IPS-20b (cell line): ENCODE results near the gene PRELID1.
A peak's percentile ranks its signal among the peaks of the same experiment; 100 is the strongest.
"Not testable (repeated sequence)": the region's sequence is repeated elsewhere in the genome, so short reads cannot be mapped to it uniquely, and the experiment has no call there.

ENCODE experiments used
- H3K27ac ChIP-seq: one replicate; pipeline ENCODE4 v1.5.1; 2013; ENCODE audit warnings: low read length
- H3K27me3 ChIP-seq: 2 replicates; pipeline ENCODE4 v1.6.1; 2013; ENCODE audit warnings: mild to moderate bottlenecking, low read length, inconsistent platforms; ENCODE audit not compliant: insufficient read depth
- H3K36me3 ChIP-seq: 2 replicates; pipeline ENCODE4 v1.6.1; 2013; ENCODE audit warnings: low read depth, mild to moderate bottlenecking, inconsistent platforms, low read length, moderate library complexity; ENCODE audit not compliant: insufficient read depth
- H3K4me1 ChIP-seq: 2 replicates; pipeline ENCODE4 v1.6.1; 2013; ENCODE audit warnings: mild to moderate bottlenecking, control low read depth, inconsistent platforms, low read length, moderate library complexity; ENCODE audit not compliant: insufficient read depth
- H3K4me3 ChIP-seq: 2 replicates; pipeline ENCODE4 v1.5.1; 2013; ENCODE audit warnings: mild to moderate bottlenecking, low read length, inconsistent platforms
- H3K9ac ChIP-seq: 2 replicates; pipeline ENCODE4 v1.6.1; 2013; ENCODE audit warnings: low read depth, mild to moderate bottlenecking, inconsistent platforms, low read length, moderate library complexity
- H3K9me3 ChIP-seq: 2 replicates; pipeline ENCODE4 v1.6.1; 2013; ENCODE audit warnings: mild to moderate bottlenecking, low read depth, low read length, inconsistent platforms; ENCODE audit not compliant: insufficient read depth

The PRELID1 gene

DNA sequence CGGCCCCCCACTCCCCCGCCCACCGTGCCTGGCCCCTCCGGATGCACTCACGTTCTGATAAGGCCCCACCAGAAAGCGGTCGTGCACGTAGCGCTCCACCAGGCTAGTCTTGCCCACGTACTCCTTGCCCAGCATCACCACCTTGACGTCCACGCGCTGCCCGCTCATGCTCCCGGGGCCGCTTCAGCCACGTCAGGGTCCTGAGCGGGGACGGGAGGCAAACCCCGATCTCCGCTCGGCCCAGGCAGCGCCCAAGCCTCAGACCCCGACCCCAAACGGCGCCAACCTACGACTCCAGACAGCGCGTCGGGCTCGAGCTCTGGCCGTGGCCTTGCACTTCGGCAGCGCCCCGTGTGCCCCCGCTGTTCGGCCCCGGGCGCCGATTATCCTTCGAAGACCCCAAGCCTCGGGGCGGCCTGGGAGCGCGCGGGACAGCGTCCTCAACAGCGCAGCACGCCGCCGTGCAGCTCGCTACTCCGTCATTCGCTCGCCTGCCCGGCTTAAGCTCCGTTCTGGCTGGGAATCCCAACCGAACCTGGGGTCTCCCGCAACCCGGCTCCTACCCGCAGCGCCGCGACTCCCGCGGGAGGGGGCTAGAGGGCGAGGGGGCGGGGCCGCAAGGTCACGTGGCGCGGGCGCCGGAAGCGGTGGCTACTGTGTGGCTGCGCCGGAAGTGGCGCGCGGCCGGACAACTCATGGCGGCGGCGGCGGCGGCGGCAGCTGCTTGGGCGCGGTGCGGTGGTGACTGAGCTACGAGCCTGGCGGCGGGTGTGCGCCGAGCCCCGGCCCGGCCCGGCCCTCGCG lies at the start of gene PRELID1, which contains the start of gene RAB24:
Gene PRELID1 (plus strand): TSS at position 679 of the 804 bp plus-strand sequence. CDS start 187 bp downstream, outside the sequence.
Gene RAB24 (minus strand): TSS at position 599 of the 804 bp plus-strand sequence. CDS start 431 bp downstream, at position 168.
- Histone ChIP-seq H3K4me1 (peaks cover 5% of the 10 kb centered on the region), H3K9me3 (no peaks in the 10 kb centered on the region), H3K27ac (no peak within 1 kb of the TSS), H3K27me3 (no peaks in the 10 kb centered on the region), H3K4me3 (peak within 1 kb of the TSS; percentile 98), H3K9ac (peak within 1 kb of the TSS; percentile 96), H3K36me3 (peaks cover 49% of the 10 kb centered on the region)

DNA sequence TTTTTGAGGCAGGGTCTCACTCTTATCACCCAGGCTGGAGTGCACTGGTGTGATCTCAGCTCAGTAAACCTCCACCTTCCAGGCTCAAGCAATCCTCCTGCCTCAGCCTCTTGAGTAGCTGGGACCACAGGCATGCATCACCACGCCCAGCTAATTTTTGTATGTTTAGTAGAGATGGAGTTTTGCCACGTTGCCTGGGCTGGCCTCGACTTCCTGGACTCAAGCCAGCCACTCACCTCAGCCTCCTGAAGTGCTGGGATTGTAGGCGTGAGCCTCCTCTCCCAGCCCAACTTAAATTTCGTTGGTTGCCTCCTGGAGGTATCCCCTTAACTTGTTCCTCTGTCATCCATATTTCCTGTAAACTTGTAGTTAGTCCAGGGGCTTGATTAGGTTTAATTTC lies 47.3 kb upstream of the PRELID1 start:
- H3K36me3 ChIP-seq = peaks cover 97% of the 10 kb centered on the region
- no peaks in the 10 kb centered on the region for H3K27me3 ChIP-seq

GRCh38 chr5:177258711-177259110 lies 44.9 kb upstream of the PRELID1 start:
- H3K9me3 ChIP-seq, H3K4me3 ChIP-seq, H3K9ac ChIP-seq, H3K27ac ChIP-seq, H3K27me3 ChIP-seq, H3K4me1 ChIP-seq: not testable (repeated sequence)
- H3K36me3 ChIP-seq = peaks cover 97% of the 10 kb centered on the region

More for the DNA sequence above, 47.3 kb upstream of the PRELID1 start:
- Histone ChIP-seq H3K4me3 (no peak overlapping the region), H3K9me3 (no peaks in the 10 kb centered on the region), H3K27ac (no peak overlapping the region), H3K4me1 (no peaks in the 10 kb centered on the region), H3K9ac (no peak overlapping the region)

DNA sequence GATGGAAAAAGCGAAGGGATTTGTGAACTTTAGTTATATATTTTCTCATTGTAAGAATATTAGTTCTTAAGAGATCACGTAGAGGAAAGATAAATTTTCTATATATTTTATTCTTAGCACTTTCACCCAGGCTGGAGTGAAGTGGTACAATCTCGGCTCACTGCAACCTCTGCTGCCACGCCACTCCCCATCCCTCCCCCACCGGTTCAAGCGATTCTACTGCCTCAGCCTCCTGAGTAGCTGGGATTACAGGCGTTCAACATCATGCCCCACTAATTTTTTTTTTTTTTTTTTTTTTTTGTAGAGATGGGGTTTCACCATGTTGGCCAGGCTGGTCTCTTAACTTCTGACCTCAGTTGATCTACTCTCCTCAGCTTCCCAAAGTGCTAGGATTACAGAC lies 42.6 kb upstream of the PRELID1 start:
- Histone ChIP-seq H3K4me1 (no peaks in the 10 kb centered on the region), H3K36me3 (peaks cover 97% of the 10 kb centered on the region), H3K4me3 (no peak overlapping the region), H3K27me3 (no peaks in the 10 kb centered on the region), H3K27ac (no peak overlapping the region), H3K9ac (no peak overlapping the region), H3K9me3 (no peaks in the 10 kb centered on the region)

DNA sequence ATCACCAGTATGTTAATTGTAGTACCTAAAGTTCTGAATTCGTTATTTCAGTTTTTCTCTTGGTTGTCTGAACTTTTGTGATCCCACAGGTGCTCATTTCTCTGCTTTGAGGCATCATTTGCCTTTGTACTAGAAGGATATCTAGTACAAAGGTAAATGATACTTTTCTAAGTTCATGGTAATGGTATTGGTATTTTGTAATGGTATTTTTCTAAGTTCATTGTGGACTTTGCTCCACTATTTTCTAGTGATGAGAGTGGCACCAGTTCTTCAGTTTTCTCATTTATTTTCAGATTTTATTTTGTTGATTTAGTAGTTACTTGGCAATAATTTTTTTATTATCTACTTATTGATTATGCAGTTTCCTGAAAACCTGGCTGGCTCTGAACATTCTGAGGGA lies 42.1 kb upstream of the PRELID1 start:
- no peak overlapping the region for H3K27ac ChIP-seq
- H3K4me3 ChIP-seq = no peak overlapping the region
- H3K4me1 ChIP-seq = no peaks in the 10 kb centered on the region
- no peaks in the 10 kb centered on the region for H3K9me3 ChIP-seq
- H3K36me3 ChIP-seq = peaks cover 97% of the 10 kb centered on the region
- H3K9ac ChIP-seq = no peak overlapping the region
- H3K27me3 ChIP-seq = no peaks in the 10 kb centered on the region

DNA sequence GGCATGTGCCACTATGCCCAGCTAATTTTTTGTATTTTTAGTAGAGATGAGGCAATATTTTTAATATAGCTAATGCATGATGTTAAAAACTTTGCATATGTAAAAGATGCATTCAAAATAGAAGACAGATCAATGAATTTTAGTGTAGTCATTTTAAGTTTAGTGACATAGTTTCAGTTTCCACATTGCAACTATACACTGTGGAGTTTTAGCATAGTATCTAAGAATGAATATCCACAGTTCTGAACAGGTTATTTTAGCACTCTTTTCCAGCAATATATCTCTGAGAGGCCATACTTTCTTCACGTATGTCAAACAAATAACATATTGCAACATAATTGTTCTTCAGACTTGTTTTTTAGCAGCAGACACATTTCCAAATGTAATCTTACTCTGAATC lies 39.4 kb upstream of the PRELID1 start:
- Histone ChIP-seq H3K9ac (no peak overlapping the region), H3K4me1 (no peaks in the 10 kb centered on the region), H3K27me3 (no peaks in the 10 kb centered on the region), H3K9me3 (no peaks in the 10 kb centered on the region), H3K36me3 (peaks cover 98% of the 10 kb centered on the region), H3K27ac (no peak overlapping the region), H3K4me3 (no peak overlapping the region)

- Histone ChIP-seq H3K9me3 (no peaks in the 10 kb centered on the region), H3K36me3 (peaks cover 98% of the 10 kb centered on the region)
Measured at GRCh38 chr5:177265395-177265794, 38.2 kb upstream of the PRELID1 start.

DNA sequence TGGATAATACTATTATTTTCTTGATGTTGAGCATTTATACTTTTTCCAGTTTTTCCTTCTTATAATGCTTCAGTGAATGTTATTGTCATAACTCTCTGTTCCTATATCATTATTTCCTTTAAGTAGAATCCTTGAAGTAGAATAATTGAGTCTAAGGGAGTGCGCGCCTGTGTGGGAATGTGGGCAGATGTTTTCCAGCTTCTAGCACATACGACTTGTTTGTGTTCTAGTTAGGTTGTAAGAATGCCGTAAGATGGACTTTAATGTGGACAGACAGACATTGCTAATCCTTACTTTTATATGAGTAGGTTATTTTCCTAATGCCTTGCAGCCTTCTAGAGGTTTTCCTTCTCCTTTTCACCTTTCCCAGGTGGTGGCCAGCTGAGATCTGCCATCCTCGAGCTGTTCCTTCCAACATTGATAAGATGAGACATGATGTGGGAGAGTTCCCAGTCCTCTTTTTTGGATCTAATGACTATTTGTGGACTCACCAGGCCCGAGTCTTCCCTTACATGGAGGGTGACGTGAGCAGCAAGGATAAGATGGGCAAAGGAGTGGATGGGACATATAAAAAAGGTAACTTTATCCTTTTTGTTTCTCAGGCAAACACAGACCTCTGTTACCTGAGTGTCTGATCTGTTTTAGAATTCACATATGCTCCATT lies 34.2 kb upstream of the PRELID1 start:
- H3K4me3 ChIP-seq = no peak overlapping the region
- peaks cover 95% of the 10 kb centered on the region for H3K36me3 ChIP-seq
- H3K4me1 ChIP-seq = no peaks in the 10 kb centered on the region
- no peak overlapping the region for H3K9ac ChIP-seq
- H3K9me3 ChIP-seq = no peaks in the 10 kb centered on the region
- H3K27ac ChIP-seq = no peak overlapping the region
- H3K27me3 ChIP-seq = no peaks in the 10 kb centered on the region

More at GRCh38 chr5:177265395-177265794, 38.2 kb upstream of the PRELID1 start:
- H3K9ac ChIP-seq = no peak overlapping the region
- H3K4me3 ChIP-seq = no peak overlapping the region
- H3K4me1 ChIP-seq = no peaks in the 10 kb centered on the region
- no peak overlapping the region for H3K27ac ChIP-seq
- no peaks in the 10 kb centered on the region for H3K27me3 ChIP-seq

DNA sequence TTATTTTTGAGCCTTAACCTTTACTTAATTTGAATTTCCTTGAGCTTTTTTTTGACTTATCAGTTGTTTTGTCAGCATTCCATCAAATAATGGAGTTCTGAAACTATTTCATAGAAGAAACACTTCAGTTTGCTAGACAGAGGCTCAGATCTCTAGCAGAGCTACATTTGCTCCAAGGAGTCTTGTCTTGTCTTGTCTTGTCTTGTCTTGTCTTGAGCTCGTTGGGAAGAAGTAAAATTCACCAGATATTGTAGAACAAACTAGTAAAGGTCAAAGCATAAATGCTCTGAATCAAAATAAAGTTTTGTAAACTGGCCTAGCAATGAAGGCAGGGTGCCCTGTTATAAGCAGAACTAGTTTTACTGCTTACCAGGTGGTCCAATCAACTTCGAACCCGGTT lies 33.6 kb upstream of the PRELID1 start:
- no peak overlapping the region for H3K9ac ChIP-seq
- peaks cover 95% of the 10 kb centered on the region for H3K36me3 ChIP-seq
- H3K27me3 ChIP-seq = no peaks in the 10 kb centered on the region
- H3K4me3 ChIP-seq = no peak overlapping the region
- H3K27ac ChIP-seq = no peak overlapping the region
- no peaks in the 10 kb centered on the region for H3K4me1 ChIP-seq
- no peaks in the 10 kb centered on the region for H3K9me3 ChIP-seq

GRCh38 chr5:177270653-177271052 lies 32.9 kb upstream of the PRELID1 start:
- peaks cover 94% of the 10 kb centered on the region for H3K36me3 ChIP-seq
- no peaks in the 10 kb centered on the region for H3K27me3 ChIP-seq
- no peak overlapping the region for H3K9ac ChIP-seq
- H3K4me3 ChIP-seq = no peak overlapping the region
- no peaks in the 10 kb centered on the region for H3K4me1 ChIP-seq
- no peak overlapping the region for H3K27ac ChIP-seq
- no peaks in the 10 kb centered on the region for H3K9me3 ChIP-seq

DNA sequence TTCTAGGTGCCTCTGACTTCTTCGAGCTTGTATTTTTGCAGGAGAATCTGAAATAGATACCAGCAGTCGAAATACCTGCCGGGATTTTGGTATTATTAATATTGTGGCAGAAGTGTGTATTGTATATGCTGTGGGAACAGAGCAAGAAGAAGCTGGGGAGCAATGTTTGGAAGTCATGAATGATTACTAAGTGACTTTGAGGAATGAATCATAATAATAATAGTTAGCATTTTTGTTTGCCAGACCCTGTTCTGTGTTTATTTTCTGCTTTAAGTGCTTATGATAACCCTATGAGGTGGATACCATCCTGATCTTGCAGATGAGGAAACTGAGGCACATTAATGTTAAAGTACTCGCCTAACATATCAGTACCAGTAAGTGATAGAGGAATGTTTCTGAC lies 32.5 kb upstream of the PRELID1 start:
- Histone ChIP-seq H3K9ac (no peak overlapping the region), H3K4me1 (no peaks in the 10 kb centered on the region), H3K27ac (no peak overlapping the region), H3K4me3 (no peak overlapping the region), H3K36me3 (peaks cover 94% of the 10 kb centered on the region), H3K9me3 (no peaks in the 10 kb centered on the region), H3K27me3 (no peaks in the 10 kb centered on the region)

- H3K4me1 ChIP-seq = no peaks in the 10 kb centered on the region
- H3K4me3 ChIP-seq = no peak overlapping the region
- no peaks in the 10 kb centered on the region for H3K27me3 ChIP-seq
- peaks cover 91% of the 10 kb centered on the region for H3K36me3 ChIP-seq
- H3K9ac ChIP-seq = no peak overlapping the region
- H3K27ac ChIP-seq = no peak overlapping the region
- no peaks in the 10 kb centered on the region for H3K9me3 ChIP-seq
Measured at GRCh38 chr5:177275883-177276282, 27.7 kb upstream of the PRELID1 start.
